Neural cell (in vitro differentiated cells): ENCODE measurements around the gene LYSMD1. TPM values are rescaled to one million over a fixed set of nuclear protein-coding genes. Genes with fewer than 3 reads are reported as not detected.

Experiments used
- H2AFZ ChIP-seq: fragments of 200-600, 300-800 bp; sonication (generic), shearing (Covaris generic); 2 replicates; pipeline ENCODE4 v1.6.0; 2014; ENCODE audit warnings: low read depth, mild to moderate bottlenecking, antibody characterized with exemption, low read length, moderate library complexity
- H3F3A ChIP-seq: fragments of 200-600 bp; shearing (Covaris generic); 2 replicates; pipeline ENCODE4 v1.6.1; 2016; ENCODE audit warnings: mild to moderate bottlenecking, moderate library complexity, mixed read lengths, antibody characterized with exemption, low read length; ENCODE audit not compliant: insufficient read depth, poor library complexity, severe bottlenecking
- H3K27ac ChIP-seq: fragments of 200-600, 300-800 bp; sonication (generic), shearing (Covaris generic); 2 replicates; pipeline ENCODE4 v1.5.1; 2014; ENCODE audit warnings: mild to moderate bottlenecking, low read length, moderate library complexity
- H3K27me3 ChIP-seq: fragments of 300-800, 200-600 bp; sonication (generic), shearing (Covaris generic); 2 replicates; pipeline ENCODE4 v1.6.0; 2014; ENCODE audit warnings: mild to moderate bottlenecking, low read depth, low read length, moderate library complexity; ENCODE audit not compliant: insufficient read depth
- H3K36me3 ChIP-seq: fragments of 300-800, 200-600 bp; sonication (generic), shearing (Covaris generic); 2 replicates; pipeline ENCODE4 v1.5.1; 2014; ENCODE audit warnings: mild to moderate bottlenecking, antibody characterized with exemption, low read length, moderate library complexity; ENCODE audit not compliant: insufficient read depth
- H3K4me2 ChIP-seq: fragments of 300-800, 200-600 bp; sonication (generic), shearing (Covaris generic); 2 replicates; pipeline ENCODE4 v1.6.0; 2014; ENCODE audit warnings: mild to moderate bottlenecking, low read length
- H3K4me3 ChIP-seq: fragments of 300-800, 200-600 bp; sonication (generic), shearing (Covaris generic); 2 replicates; pipeline ENCODE4 v1.5.1; 2014; ENCODE audit warnings: mild to moderate bottlenecking, low read length, moderate library complexity
- H3K79me2 ChIP-seq: fragments of 200-600 bp; shearing (Covaris generic); replicated peaks from 2 replicates; pipeline ENCODE4 v1.6.0; 2014; ENCODE audit warnings: mild to moderate bottlenecking, low read length, moderate library complexity; ENCODE audit not compliant: insufficient read depth
- H3K9ac ChIP-seq: fragments of 300-800, 200-600 bp; sonication (generic), shearing (Covaris generic); 2 replicates; pipeline ENCODE4 v1.6.1; 2016; ENCODE audit warnings: mild to moderate bottlenecking, low read length, mixed read lengths
- H3K9me2 ChIP-seq: fragments of 200-600 bp; shearing (Covaris generic); 2 replicates; pipeline ENCODE4 v1.6.1; 2016; ENCODE audit warnings: mild to moderate bottlenecking, low read length, mixed read lengths; ENCODE audit not compliant: insufficient read depth
- H3K9me3 ChIP-seq: fragments of 200-600, 300-800 bp; sonication (generic), shearing (Covaris generic); 2 replicates; pipeline ENCODE4 v1.6.1; 2016; ENCODE audit warnings: mild to moderate bottlenecking, mixed run types, low read length, moderate library complexity, mixed read lengths
- H4K20me1 ChIP-seq: fragments of 200-600 bp; shearing (Covaris generic); 2 replicates; pipeline ENCODE4 v1.6.1; 2016; ENCODE audit warnings: mild to moderate bottlenecking, mixed run types; ENCODE audit not compliant: insufficient read depth
- EP300 ChIP-seq: fragments of 450-650 bp; conservative IDR thresholded peaks from 2 replicates; pipeline ENCODE4 v1.6.1; 2014; ENCODE audit warnings: antibody characterized with exemption, mild to moderate bottlenecking, moderate library complexity; ENCODE audit not compliant: poor library complexity, severe bottlenecking
- EZH2 ChIP-seq: fragments of 200-600, 300-800 bp; shearing (Covaris generic), sonication (generic); IDR thresholded peaks from 2 replicates; pipeline ENCODE4 v1.6.1; 2014; ENCODE audit warnings: antibody characterized with exemption, low read length, borderline replicate concordance, mild to moderate bottlenecking; ENCODE audit not compliant: insufficient read depth, poor library complexity, severe bottlenecking
- MXI1 ChIP-seq: fragments of 450-650 bp; conservative IDR thresholded peaks from 2 replicates; pipeline ENCODE4 v1.6.1; 2014; ENCODE audit warnings: antibody characterized with exemption, mild to moderate bottlenecking; ENCODE audit not compliant: poor library complexity, severe bottlenecking
- POLR2AphosphoS5 ChIP-seq: IDR thresholded peaks from 2 replicates; pipeline ENCODE4 v1.6.1; 2012
- RAD21 ChIP-seq: fragments of 450-650 bp; conservative IDR thresholded peaks from 2 replicates; pipeline ENCODE4 v1.6.1; 2014; ENCODE audit warnings: antibody characterized with exemption, mild to moderate bottlenecking, moderate library complexity
- SMC3 ChIP-seq: fragments of 450-650 bp; conservative IDR thresholded peaks from 2 replicates; pipeline ENCODE4 v1.6.1; 2014; ENCODE audit warnings: antibody characterized with exemption, mild to moderate bottlenecking, moderate library complexity; ENCODE audit not compliant: poor library complexity
- TAF1 ChIP-seq: IDR thresholded peaks from 2 replicates; pipeline ENCODE4 v1.6.1; 2012; ENCODE audit warnings: low read depth
- polyA minus RNA-seq: library from RNA; depleted of rRNA, polyadenylated mRNA; stranded (reverse); fragments of >200 nt; gene quantifications from 2 replicates; pipeline ENCODE4 v1.2.3, GENCODE V29; 2014
- polyA plus RNA-seq: library from polyadenylated mRNA; depleted of rRNA; stranded (reverse); fragments of >200 nt; gene quantifications from 2 replicates; pipeline ENCODE4 v1.2.3, GENCODE V29; 2014
- TF ChIP-seq, protein P1 (sequence below): fragments of 450-650 bp; IDR thresholded peaks from 2 replicates; pipeline ENCODE4 v1.5.1; 2014; ENCODE audit warnings: antibody characterized with exemption, mild to moderate bottlenecking, moderate library complexity; ENCODE audit not compliant: poor library complexity, severe bottlenecking
- TF ChIP-seq, protein P2 (sequence below): IDR thresholded peaks from 2 replicates; pipeline ENCODE4 v1.6.1; 2012; ENCODE audit warnings: borderline replicate concordance

The LYSMD1 gene, protein sequence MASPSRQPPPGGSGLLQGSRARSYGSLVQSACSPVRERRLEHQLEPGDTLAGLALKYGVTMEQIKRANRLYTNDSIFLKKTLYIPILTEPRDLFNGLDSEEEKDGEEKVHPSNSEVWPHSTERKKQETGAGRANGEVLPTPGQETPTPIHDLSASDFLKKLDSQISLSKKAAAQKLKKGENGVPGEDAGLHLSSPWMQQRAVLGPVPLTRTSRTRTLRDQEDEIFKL
- polyA plus RNA-seq (13.3 and 16.0 TPM in 2 replicates), polyA minus RNA-seq (33.6 and 34.4 TPM in 2 replicates)

DNA sequence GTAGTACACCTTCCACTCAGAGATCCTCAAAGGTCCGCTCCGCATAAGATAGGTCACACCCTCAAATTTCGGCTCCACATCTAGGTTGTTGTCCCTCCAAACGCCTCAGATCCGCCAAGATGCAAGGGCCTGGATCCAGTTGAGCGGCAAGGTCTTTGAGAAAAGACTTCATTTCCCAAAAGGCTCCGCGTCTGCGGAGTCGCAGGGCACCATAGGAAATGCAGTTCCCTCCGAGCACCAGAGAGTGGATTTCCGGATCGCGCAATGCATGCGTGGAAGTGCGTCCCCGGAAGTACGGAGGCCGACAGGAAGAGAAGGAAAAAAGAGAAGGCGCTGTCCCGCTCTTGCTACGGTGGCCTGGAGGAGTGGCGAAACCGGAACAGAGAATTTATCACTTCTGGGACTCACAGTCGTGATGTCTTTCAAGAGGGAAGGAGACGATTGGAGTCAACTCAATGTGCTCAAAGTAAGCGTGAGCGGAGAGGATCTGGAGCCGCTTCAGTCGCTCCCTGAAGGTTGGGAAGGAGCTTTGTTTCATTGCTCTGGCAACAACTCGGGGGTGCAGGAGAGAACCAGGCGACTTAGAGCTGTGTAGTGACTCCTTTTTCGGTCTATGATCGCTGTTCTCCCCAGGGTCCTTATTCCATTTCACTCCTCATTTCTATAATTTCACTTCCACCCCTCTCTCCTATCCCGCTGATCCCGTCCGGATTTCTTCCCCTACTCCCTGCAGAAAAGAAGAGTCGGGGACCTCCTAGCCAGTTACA, at the start of gene LYSMD1, which contains the start of gene SCNM1:
TSS of gene LYSMD1 (minus strand) at position 165 of the 767 bp plus-strand sequence. CDS start 644 bp downstream, outside the sequence.
TSS of gene SCNM1 (plus strand) at position 407 of the 767 bp plus-strand sequence. CDS start at position 416, 9 bp downstream.
- Histone ChIP-seq H3K4me3 (peak within 1 kb of the TSS; percentile 88), H3K9ac (peak within 1 kb of the TSS; percentile 83), H4K20me1 (no peaks in the 10 kb centered on the region), H3K4me2 (peak within 1 kb of the TSS; percentile 97), H3F3A (peaks cover 3% of the 10 kb centered on the region), H3K79me2 (peaks cover 20% of the 10 kb centered on the region), H3K27me3 (no peaks in the 10 kb centered on the region), H3K36me3 (no peaks in the 10 kb centered on the region), H2AFZ (peak within 1 kb of the TSS; percentile 95), H3K9me3 (no peaks in the 10 kb centered on the region), H3K27ac (peak within 1 kb of the TSS; percentile 89), H3K9me2 (no peaks in the 10 kb centered on the region)
- peak; percentile 78 for TF ChIP-seq POLR2AphosphoS5
- TF ChIP-seq, protein P1, sequence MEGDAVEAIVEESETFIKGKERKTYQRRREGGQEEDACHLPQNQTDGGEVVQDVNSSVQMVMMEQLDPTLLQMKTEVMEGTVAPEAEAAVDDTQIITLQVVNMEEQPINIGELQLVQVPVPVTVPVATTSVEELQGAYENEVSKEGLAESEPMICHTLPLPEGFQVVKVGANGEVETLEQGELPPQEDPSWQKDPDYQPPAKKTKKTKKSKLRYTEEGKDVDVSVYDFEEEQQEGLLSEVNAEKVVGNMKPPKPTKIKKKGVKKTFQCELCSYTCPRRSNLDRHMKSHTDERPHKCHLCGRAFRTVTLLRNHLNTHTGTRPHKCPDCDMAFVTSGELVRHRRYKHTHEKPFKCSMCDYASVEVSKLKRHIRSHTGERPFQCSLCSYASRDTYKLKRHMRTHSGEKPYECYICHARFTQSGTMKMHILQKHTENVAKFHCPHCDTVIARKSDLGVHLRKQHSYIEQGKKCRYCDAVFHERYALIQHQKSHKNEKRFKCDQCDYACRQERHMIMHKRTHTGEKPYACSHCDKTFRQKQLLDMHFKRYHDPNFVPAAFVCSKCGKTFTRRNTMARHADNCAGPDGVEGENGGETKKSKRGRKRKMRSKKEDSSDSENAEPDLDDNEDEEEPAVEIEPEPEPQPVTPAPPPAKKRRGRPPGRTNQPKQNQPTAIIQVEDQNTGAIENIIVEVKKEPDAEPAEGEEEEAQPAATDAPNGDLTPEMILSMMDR = peak; percentile 49
- TF ChIP-seq, protein P2, sequence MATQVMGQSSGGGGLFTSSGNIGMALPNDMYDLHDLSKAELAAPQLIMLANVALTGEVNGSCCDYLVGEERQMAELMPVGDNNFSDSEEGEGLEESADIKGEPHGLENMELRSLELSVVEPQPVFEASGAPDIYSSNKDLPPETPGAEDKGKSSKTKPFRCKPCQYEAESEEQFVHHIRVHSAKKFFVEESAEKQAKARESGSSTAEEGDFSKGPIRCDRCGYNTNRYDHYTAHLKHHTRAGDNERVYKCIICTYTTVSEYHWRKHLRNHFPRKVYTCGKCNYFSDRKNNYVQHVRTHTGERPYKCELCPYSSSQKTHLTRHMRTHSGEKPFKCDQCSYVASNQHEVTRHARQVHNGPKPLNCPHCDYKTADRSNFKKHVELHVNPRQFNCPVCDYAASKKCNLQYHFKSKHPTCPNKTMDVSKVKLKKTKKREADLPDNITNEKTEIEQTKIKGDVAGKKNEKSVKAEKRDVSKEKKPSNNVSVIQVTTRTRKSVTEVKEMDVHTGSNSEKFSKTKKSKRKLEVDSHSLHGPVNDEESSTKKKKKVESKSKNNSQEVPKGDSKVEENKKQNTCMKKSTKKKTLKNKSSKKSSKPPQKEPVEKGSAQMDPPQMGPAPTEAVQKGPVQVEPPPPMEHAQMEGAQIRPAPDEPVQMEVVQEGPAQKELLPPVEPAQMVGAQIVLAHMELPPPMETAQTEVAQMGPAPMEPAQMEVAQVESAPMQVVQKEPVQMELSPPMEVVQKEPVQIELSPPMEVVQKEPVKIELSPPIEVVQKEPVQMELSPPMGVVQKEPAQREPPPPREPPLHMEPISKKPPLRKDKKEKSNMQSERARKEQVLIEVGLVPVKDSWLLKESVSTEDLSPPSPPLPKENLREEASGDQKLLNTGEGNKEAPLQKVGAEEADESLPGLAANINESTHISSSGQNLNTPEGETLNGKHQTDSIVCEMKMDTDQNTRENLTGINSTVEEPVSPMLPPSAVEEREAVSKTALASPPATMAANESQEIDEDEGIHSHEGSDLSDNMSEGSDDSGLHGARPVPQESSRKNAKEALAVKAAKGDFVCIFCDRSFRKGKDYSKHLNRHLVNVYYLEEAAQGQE = peak; percentile 78
- TF ChIP-seq RAD21 = no peak
- TF ChIP-seq SMC3 = peak; percentile 29
- peak; percentile 25 for TF ChIP-seq TAF1
- TF ChIP-seq EP300 = no peak
- peak; percentile 82 for TF ChIP-seq MXI1
- TF ChIP-seq EZH2 = no peak

DNA sequence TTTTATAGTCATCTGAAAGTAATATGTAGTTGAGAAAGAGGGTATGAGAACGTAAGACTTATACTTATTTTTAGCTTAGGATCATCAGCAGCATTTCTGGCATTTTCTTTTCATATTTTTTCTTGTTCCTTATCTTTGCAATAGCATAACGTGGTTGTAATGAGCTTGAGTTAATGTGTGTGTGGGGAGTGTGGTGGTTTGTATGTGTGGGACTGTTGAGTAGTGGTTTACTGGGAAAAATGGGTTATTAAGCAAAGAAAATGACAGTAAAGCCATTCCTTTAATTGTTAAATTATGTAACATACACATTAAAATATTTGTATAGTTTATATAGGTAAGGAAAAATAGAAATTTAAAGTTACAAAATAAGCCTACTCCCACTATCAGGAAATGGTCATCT, 47.9 kb upstream of the LYSMD1 start:
- Histone ChIP-seq H4K20me1 (peaks cover 4% of the 10 kb centered on the region), H3K9ac (no peak overlapping the region)

More for the DNA sequence above, 47.9 kb upstream of the LYSMD1 start:
- H3K36me3 ChIP-seq = no peaks in the 10 kb centered on the region
- no peaks in the 10 kb centered on the region for H3K9me3 ChIP-seq
- H3K27ac ChIP-seq = no peak overlapping the region
- no peaks in the 10 kb centered on the region for H3F3A ChIP-seq
- H3K27me3 ChIP-seq = no peaks in the 10 kb centered on the region
- no peak overlapping the region for H3K4me2 ChIP-seq
- H3K9me2 ChIP-seq = no peaks in the 10 kb centered on the region
- no peak for TF ChIP-seq POLR2AphosphoS5
- TF ChIP-seq MXI1 = no peak
- TF ChIP-seq TAF1 = no peak
- TF ChIP-seq RAD21 = no peak
- TF ChIP-seq, protein P1 = no peak
- TF ChIP-seq EZH2 = no peak
- TF ChIP-seq EP300 = no peak
- TF ChIP-seq, protein P2 = no peak
- no peak for TF ChIP-seq SMC3
- H3K79me2 ChIP-seq = peaks cover 35% of the 10 kb centered on the region
- no peak overlapping the region for H2AFZ ChIP-seq
- no peak overlapping the region for H3K4me3 ChIP-seq
